ENCODE results near the gene ORAI3.

The ORAI3 gene

DNA sequence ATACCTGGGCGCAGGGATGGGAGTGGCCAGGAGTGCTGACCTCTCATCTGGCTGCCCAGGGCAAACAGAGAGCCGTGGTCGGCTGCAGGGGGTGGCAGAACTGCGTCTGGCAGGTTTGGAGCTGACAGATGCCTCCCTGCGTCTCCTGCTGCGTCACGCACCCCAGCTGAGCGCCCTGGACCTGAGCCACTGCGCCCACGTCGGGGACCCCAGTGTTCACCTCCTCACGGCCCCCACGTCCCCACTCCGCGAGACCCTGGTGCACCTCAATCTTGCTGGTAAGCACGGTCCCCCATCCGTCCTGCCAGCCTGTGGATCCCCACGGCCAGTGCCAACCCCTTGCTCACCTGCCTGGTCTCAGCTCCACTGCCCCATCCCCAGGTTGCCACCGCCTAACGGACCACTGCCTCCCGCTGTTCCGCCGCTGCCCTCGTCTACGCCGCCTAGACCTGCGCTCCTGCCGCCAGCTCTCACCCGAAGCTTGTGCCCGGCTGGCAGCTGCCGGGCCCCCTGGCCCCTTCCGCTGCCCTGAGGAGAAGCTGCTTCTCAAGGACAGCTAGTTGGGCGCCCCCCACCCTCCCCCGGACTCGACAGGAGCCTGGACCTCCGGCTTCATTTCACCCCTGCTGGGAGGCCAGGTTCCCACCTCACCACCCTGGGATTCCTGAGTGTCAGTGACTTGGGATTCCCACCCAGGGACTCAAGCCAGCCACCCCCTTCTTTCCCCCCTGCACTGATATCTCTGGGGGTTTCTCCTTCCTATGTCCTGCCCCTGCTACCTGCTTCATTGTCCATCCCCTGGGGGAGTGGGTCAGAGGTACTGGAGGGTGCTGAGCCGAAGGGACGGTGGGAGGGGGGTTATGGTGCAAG, 2.0 kb upstream of the ORAI3 start:
- DNase-seq (ENCODE audit: low read depth in 4 of 4, low spot score in 1 of 4), result no peak

DNA sequence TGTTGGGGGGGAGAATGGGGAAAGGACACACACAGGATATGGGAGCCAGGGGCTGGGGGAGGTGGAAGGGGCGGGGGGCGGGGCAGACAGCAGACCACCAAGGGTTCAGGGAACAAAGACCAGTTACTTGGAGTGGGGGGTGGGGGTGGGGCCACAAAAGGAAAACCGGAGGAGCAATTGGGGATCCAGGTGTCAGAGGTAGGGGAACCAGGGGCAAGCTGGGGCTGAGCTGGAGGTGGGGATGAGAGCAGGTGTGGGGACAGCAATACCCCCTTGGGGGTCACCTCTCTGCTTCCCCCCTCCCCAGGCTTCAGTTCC, 1.4 kb upstream of the ORAI3 start:
- DNase-seq (ENCODE audit: low read depth in 4 of 4, low spot score in 1 of 4), result no peak

DNA sequence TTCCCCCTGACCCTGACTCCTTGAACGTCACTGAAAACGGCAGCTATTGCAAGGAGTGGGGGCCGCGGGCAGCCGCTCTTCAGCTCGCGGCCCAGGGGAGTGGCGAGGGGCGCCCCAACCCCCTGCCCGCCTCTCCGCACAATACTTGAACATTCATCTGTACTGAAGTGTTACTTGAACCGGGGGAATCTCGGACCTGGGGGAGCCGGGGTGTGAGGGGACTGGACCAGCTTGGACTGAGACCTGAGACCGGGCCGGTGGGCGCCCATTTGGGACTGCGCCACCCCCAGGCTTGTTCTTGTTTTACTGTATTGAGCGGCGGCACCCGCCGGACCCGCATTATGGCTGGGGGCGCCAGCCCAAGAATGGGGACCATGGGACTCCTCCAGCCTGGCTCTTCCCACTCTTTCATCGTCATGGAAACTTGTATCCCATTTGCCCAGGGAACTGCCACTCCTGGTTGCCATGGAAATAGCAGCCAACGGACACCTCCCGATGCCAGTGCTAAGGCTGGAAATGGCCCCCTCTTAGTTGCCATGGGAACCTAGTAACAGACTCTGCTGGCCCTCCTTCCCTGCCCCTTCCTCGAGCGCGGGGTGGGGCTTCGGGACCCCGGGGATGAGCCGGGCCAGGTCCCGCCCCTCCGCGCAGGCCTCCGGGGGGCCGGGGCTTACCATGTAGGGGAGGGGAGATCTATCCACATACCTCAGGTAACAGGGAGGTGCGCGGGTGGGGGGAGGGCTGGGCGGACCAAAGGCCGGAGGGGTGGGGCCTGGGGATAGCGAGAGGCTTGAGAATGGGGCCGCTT, 805 bp upstream of the ORAI3 start:
- DNase-seq (ENCODE audit: low read depth in 4 of 4, low spot score in 1 of 4), result no peak

DNA sequence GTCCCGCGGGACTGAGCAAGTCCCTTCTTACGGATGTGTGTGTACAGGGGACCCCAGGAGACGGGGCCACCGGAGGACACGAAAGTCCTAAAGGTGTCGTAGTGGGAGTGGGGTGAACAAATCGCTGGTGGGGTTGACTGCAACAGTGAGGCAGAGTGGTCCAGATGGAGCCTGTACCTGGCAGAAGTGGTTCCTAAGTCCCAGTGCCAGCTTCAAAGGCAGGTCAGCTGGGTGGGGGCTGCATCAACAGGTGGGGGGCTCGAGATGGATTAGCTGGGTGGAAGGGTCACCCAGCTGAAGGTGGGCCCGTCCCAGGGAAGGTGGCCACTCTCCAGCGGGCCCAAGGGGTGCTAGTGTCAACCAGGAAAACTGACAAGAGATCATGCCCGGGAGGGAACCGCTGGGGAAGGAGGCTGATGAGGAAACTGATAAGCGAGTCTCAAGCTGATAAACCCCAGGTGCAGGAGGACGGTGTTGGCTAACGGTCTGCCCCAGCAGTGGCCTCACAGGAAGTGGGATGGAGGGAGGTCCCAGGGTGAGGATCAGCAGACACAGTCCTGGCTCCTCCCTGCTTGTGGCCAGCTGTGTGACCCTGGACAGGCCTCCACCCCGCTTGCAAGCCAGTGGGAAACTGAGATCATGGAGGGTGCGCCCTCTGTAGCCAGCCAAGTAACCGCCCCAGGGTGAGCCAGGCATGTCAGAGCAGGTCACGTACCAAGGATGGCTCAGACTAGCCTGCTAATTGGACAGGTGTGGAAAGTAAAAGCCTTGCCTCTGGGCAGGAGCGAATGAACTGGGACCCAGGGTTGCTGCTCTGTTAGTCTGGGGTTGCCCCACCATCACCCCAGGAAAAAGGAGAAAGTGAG, 1.0 kb downstream of the ORAI3 start:
- no peak for DNase-seq (ENCODE audit: low read depth in 4 of 4, low spot score in 1 of 4)

DNA sequence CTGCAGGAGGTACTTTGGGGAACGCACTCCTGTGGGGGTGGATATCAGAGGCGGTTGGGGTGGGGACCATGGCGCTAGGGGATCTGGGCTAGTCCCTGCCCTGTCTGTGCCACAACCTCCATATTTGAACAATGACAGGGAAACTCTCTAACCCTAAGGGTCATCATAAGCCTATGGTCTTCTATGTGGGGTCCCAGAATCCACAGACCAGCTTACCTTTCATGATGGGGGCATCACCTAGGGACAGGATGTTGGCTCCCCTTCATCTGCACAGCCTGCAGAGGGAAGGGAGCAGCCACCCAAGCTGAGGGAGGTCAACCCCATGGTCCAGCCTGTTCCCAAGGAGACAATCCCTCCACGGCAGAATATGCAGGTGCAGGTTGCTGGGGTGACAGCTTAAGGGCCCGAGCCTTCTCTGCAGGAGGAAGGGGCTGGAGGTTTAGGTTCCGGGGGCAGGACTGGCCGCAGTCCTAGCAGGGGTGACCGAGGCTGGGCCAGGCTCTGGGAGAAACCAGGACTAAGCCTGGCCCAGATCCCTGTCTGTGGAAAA, 1.7 kb downstream of the ORAI3 start:
- no peak for DNase-seq (ENCODE audit: low read depth in 4 of 4, low spot score in 1 of 4)

DNA sequence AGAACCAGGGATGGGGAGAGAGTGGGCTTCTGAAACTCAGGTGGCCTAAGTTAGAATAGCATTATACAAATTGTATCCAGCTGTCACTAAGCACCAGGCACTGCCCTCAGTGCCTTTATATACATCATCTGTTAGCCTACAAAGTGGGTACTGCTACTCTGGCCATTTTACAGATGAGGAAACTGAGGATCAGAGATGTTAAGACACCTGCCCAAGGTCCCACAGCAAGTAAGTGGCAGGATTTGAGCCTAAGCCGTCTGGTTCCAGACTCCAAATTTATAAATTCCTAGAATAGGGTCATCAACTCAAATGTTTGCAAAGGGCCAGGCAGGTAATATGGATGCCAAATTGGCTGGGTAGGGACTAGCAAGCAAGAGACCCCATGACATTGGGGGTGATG, 2.3 kb downstream of the ORAI3 start:
- no peak for DNase-seq (ENCODE audit: low read depth in 4 of 4, low spot score in 1 of 4)

DNA sequence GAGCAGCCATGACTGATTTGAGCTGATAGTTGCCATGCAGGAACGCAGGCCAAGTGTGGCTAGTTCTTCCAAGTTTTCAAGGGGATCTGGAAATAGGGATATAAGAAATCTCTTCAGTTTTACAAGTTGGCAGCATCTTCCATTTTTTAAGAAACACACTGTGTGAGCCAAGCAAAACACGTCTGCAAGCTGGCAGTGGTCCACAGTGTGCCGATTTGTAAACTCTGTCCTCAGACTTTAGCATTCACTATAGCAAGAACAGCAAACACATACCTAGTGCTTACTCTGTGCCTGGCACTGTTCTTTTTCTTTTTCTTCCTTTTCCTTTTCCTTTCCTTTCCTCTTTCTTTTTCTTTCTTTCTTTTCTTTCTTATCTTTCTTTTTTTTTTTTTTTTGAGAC, 2.9 kb downstream of the ORAI3 start:
- no peak for DNase-seq (ENCODE audit: low read depth in 4 of 4, low spot score in 1 of 4)

DNA sequence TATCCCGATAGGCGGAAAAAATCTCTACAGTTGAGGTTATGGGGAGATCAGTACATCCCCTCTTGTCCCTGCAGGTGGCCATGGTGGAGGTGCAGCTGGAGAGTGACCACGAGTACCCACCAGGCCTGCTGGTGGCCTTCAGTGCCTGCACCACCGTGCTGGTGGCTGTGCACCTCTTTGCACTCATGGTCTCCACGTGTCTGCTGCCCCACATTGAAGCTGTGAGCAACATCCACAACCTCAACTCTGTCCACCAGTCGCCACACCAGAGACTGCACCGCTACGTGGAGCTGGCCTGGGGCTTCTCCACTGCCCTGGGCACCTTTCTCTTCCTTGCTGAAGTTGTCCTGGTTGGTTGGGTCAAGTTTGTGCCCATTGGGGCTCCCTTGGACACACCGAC, 4.2 kb downstream of the ORAI3 start:
- DNase-seq (ENCODE audit: low read depth in 4 of 4, low spot score in 1 of 4), result no peak

DNA sequence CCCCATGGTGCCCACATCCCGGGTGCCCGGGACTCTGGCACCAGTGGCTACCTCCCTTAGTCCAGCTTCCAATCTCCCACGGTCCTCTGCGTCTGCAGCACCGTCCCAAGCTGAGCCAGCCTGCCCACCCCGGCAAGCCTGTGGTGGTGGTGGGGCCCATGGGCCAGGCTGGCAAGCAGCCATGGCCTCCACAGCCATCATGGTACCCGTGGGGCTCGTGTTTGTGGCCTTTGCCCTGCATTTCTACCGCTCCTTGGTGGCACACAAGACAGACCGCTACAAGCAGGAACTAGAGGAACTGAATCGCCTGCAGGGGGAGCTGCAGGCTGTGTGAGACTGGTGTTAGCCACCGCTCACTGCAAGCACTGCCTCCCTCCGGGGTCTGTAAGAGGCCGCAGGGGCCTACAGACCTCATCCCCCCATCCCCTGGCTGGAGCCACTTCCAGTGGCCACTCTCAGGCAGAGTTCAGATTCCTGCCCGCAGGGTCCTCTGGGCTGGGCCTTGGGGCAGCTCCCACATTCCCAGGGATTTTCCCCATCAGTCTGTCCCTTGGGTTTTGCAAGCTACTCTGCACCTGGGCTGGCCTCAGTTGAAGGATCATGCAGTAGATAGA, 4.8 kb downstream of the ORAI3 start:
- DNase-seq (ENCODE audit: low read depth in 4 of 4, low spot score in 1 of 4), result peak in 3 of 4 experiments; percentile 34 to 63 (median 41)

DNA sequence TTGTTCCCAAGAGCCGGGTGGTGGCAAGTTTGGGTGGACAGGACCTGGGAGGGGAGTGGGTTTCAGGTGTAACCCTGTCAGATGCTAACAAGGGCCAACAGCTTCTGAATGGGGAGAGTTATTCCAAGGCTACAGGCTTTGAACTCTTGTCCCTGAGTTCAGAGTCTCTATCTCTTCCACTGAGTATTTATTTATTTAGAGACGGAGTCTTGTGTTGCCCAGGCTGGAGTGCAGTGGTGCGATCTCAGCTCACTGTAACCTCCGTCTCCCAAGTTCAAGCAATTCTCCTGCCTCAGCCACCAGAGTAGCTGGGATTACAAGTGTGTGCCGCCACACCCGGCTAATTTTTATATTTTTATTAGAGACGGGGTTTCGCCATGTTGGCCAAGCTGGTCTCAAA, 6.1 kb downstream of the ORAI3 start:
- no peak for DNase-seq (ENCODE audit: low read depth in 4 of 4, low spot score in 1 of 4)

DNA sequence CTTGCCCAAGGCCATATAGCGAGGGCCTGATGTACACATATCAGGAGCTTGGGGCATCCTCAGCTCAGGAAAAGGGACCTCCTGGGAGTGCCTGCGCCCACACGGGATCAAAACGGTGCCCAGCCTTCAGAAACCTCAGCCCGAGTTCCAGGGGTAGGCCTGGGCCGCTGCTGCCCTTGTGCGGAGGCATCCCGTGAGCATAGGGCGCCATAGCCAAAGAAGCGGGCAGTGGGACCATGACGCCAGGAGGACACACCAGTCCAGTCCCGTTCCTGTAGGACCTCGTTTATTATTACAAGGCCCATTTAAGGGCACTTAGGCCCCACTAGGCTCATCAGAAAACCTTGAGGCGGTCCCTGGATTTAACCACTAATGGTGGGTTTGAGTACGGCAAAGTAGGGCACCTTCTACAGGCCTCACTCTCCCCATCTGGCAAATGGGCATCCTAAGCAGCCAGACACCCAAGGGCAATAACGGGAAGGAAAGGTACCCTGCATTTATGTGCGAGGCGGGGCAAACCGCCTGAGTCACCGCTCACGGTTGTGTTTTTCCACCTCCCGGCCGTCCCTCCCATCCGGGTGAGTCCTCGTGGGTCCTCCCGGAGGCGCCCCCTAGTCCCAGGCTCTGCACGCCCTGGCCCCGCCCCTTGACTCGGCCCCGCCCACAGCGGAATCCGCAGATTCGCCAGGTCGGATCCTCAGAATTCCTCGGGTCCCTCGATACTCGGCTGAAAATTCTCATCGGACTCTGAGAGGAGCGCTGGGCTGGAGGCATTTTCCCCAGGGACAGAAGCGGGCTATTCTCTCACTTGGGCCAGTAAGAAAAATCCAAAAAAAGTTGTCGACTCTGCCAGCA, 8.0 kb downstream of the ORAI3 start:
- DNase-seq (ENCODE audit: low read depth in 4 of 4, low spot score in 1 of 4), result peak; percentile 83 to 93 (median 90)

DNA sequence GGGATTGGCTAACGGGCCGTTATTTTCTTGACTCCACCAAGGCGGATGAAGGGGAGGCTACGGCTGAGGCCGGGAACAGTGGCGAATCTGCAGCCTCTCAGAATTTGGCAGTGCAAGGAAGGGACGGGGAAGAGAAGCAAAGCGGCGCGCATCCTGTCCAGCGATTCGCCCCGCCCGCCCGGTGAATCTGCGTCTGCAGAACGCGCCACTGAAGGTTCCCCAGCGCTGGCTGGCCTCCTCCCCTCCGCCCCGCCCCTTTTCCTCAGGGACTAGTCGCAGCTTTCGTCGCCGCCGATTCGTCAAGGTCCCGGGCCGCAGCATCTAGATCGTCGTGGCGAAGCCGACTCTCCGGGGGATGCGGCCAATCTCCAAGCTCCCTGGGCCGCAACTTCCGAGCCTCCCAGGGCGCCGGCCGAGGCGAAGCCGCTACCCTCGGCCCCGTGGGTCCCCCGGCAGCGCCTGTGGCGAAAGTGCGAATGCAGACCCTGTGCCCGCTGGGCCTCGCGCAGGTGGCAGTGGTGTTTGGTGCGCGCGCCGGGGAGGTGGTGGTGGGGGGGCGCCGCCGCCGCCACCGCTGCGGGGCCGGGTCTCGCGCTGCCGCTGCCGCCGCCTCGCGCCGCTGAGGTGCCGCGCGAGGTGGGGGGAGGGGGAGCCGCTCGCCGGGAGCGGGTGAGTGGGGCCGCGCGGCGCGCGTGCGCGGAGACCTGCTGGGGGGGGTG, 8.7 kb downstream of the ORAI3 start, which contains the start of gene SETD1A:
Gene SETD1A, plus strand, starts transcription at position 299 of the 719 bp plus-strand sequence. CDS start 978 bp downstream, outside the sequence.
- peak; percentile 95 to 99 (median 96) for DNase-seq (ENCODE audit: low read depth in 4 of 4, low spot score in 1 of 4)

DNA sequence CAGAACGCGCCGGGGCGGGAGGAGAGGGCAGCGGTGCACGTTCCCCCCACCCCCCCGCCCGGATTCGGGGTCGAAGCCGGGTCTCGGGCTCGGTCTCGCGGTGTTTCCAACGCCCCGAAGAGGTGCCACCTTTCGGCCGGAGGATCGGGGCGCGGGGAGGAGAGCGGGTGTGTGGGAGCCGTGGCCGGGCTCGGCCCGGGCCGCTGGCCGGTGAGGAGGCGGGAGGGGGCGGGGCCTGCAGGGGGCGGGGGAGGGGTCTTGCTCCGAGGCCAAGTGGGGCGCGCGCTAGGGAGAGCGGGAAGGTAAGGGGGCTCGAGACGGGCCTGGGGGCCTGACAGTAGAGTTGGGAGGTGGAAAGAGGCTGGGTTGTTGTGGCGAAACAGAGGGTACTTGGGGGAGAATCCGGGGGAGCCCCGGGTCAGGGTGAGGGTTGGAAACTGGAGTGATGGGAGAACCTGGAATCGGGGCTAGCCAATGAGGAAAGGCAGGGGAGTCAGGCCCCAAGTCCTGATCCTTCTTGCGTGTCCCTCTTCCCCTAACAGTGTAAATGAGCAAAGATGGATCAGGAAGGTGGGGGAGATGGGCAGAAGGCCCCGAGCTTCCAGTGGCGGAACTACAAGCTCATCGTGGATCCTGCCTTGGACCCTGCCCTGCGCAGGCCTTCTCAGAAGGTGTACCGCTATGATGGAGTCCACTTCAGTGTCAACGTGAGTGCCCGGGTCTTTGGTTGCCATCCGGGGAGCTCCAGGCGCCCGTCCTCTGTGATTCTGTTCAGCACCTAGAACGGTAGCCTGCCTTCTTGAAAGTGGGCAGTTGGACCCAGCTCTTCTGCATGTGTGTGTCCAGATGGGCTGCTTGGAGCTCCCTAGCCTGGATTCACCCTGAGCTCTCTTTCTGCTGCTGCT, 9.6 kb downstream of the ORAI3 start:
- no peak for DNase-seq (ENCODE audit: low read depth in 4 of 4, low spot score in 1 of 4)

DNA sequence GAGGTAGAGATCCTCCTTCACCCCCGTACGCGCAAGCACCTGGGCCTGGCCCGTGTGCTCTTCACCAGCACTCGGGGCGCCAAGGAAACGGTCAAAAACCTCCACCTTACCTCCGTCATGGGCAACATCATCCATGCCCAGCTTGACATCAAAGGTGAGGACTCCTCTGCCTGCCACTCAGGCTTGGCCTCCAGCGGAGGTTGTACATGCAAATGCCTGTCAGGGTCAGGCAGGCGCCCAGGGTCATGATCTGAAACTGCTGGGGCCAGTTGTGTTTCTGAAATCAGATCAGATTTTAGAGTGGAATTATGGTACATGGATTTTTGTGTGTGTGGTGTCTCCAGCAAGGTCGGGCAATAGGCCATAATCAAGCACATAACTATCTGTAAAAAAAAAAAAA, 12.5 kb downstream of the ORAI3 start:
- DNase-seq (ENCODE audit: low read depth in 4 of 4, low spot score in 1 of 4), result no peak

DNA sequence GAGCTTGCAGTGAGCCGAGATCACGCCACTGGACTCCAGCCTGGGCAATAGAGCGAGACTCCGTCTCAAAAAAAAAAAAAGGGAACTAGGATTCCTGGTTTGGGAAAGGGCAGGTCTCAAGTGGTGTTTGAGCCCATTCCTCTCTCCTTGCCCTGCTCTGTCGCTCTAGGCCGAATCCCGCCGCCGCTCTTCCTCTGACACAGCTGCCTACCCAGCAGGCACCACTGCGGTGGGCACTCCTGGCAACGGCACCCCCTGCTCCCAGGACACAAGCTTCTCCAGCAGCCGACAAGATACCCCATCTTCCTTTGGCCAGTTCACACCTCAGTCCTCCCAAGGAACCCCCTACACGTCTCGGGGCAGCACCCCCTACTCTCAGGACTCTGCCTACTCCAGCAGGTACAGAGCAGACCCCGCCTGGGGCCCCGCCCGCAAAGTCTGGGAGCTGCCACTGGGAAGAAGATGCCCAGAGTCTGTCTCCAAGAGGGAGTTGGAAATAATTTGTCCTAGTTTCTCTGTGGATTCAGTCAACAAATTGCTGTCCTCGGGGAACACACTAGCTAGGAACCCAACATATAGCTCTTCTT, 15.2 kb downstream of the ORAI3 start:
- no peak for DNase-seq (ENCODE audit: low read depth in 4 of 4, low spot score in 1 of 4)

DNA sequence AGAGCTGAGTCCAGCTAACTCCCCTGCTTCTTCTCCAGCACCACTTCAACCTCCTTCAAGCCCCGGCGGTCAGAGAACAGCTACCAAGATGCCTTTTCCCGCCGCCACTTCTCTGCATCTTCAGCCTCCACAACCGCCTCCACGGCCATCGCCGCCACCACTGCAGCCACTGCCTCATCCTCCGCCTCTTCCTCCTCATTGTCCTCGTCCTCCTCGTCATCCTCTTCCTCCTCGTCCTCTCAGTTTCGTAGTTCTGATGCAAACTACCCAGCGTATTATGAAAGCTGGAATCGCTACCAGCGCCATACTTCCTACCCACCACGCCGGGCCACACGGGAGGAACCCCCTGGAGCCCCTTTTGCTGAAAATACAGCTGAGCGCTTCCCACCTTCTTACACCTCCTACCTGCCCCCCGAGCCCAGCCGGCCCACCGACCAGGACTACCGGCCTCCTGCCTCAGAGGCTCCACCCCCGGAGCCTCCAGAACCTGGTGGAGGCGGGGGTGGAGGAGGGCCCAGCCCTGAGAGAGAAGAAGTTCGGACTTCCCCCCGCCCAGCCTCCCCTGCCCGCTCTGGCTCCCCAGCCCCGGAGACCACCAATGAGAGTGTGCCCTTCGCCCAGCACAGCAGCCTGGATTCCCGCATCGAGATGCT, 15.8 kb downstream of the ORAI3 start:
- no peak for DNase-seq (ENCODE audit: low read depth in 4 of 4, low spot score in 1 of 4)

DNA sequence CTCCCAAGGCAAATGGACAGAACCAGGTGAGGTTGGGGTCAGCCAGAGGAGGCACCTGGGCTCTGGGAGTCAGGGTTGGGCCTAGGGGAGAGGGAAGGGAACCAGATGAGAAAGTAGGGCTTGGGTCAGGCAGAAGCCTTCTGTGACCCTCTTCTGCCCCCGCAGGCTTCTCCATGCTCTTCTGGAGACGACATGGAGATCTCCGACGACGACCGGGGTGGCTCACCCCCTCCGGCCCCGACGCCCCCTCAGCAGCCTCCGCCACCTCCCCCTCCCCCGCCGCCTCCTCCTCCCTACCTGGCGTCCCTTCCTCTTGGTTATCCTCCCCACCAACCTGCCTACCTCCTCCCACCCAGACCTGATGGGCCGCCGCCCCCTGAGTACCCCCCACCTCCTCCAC, 16.6 kb downstream of the ORAI3 start:
- DNase-seq (ENCODE audit: low read depth in 4 of 4, low spot score in 1 of 4), result no peak

Data from stimulated activated CD4-positive, alpha-beta T cell treated with anti-CD3 and anti-CD28 coated beads, Interleukin-1b, Interleukin-23, amount 100 ng/mL, for 24 hours (primary cell).